IPS-11a (cell line): Measurements from ENCODE around the gene PRDM2.

Source experiments
- H3K4me3 ChIP-seq: one replicate; pipeline ENCODE4 v1.5.1; 2013; ENCODE audit warnings: low read depth, low read length, control low read depth

The PRDM2 gene

DNA sequence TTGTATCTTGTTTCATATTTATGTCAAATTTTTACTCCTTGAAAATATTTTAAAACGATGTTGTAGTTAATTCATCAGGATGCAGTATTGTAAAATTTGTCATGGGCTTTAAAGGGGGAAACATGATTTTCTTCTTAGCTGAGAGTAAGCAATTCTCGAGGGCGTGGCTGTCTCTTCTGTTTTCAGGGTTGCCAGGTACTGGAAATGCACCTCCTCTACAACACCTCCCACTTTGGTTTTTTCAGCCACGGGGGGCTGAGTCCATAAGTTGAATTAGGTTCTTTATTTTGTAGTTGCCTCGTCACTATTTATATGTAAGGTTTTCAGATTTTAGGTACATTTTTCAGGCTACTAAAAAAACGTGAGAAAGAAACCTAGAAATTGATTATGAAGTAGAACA, 64.0 kb downstream of the PRDM2 start:
- no peak overlapping the region for H3K4me3 ChIP-seq

DNA sequence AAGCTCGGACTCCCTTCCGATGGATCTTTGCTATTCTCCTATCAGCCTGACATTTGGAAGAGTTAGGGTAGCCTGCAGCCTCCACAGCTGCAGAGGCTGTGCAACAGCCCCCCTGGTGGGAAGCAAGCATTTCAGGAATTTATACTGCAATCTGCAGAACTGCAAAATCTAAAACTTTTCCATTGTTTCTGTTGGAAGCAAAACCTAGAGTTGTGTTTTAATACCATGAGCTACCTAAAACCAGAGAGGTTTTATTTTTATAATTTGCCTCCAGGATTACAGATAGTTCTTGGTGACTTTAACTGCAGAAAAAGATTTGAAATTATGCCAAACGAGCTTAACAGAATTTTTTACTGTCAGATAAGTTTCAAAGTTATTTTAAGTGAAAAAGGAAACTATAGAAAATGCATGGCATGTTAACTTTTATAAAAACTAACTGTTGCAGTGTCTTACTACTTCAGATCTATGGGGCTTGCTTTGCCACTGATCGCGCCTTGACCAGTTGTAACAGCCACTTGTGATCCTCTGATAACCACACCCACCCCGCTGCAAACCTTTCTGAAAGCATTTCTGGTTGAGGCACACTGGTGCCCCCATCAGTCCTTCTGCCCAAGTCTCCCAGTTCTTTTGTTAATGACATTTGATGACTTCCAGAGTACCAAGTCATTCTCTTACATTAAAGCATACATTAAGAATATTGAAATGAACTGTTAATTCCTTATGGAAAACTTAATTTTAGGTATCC, 64.8 kb downstream of the PRDM2 start:
- H3K4me3 ChIP-seq: no peak overlapping the region

DNA sequence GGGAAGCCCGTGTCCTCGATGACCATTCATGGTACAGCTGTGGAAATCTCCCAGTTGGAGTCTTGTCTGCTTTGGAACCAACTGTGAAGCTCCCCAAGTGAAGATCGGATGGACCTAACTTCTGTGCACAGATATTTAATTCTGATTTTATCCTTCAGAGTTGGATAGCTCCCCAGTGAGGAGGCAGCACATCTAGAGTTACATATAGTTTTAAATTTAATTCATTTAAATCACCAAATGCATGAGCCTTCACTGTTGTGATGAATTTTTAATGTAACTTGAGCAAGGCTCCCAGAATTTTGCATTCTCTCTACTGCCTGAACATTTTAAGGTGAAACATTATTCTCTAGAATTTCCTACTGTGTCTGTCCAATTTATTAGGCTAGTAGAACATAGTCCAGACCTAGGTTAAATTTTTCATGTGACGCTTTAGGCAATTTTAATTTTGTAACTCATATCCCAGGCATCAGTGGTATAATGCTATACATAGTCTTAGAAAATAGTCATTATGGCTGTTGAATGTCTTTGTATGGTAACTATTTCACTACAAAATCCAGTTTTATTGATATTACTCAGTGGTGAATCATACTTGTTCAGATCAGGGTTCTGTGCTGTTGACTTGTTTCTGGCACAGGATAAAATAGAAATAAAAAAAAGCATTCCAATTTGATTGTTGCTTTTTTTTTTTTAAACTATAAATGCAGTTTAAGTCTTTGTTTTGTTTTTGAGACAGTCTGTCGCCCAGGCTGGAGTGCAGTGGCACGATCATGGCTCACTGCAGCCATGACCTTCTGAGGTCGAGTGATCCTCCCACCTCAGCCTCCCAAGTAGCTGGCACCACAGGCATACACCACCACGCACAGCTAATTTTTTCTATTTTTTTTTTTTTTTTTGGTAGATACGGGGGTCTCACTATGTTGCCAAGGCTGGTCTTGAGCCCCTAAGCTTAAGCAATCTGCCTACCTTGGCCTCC, 66.9 kb downstream of the PRDM2 start:
- H3K4me3 ChIP-seq: no peak overlapping the region

- no peak overlapping the region for H3K4me3 ChIP-seq
Measured at GRCh38 chr1:13769212-13769611, 69.2 kb downstream of the PRDM2 start.

DNA sequence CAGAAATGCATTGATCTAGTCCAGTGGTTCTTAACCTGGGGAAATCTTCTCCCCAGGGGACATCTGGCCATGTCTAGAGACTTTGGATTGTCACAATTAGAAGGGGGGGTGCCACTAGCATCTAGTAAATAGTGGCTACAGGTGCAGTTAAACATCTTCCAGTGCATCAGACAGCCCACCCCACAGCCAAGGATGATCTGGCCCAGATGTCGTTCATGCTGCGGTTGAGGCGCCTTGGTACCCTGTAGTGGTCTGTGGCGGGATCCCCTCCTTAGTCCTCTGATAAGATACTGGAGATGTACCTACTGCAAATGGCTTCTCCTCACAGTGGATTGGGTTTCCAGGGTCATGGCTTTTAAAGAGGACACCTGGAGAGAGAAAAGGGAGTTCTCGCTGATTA, 69.8 kb downstream of the PRDM2 start:
- no peak overlapping the region for H3K4me3 ChIP-seq

DNA sequence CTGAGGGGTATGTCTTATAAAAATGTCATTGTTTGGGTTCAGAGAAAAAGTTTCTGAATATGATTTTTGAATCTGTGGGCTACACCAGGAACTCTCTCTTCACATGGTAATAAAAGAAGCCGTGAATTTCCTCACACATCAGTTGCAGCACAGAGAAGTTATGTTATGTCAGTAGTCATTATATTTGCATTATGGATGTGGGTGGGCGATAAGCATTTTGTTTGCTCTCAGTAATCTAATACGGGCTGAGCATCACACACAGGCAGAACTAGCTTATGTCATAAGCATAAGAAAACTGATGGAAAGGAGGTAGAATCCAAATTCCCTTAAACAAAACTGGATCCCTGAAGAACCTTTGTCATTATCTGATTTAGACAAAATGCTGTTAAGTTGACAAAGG, 70.8 kb downstream of the PRDM2 start:
- H3K4me3 ChIP-seq: no peak overlapping the region

- no peak overlapping the region for H3K4me3 ChIP-seq
Measured at GRCh38 chr1:13771745-13772144, 71.8 kb downstream of the PRDM2 start.

- H3K4me3 ChIP-seq: no peak overlapping the region
Measured at GRCh38 chr1:13772271-13772670, 72.3 kb downstream of the PRDM2 start.

- no peak overlapping the region for H3K4me3 ChIP-seq
Measured at GRCh38 chr1:13774121-13774520, 74.1 kb downstream of the PRDM2 start.

- no peak overlapping the region for H3K4me3 ChIP-seq
Measured at GRCh38 chr1:13775459-13775858, 75.5 kb downstream of the PRDM2 start.

DNA sequence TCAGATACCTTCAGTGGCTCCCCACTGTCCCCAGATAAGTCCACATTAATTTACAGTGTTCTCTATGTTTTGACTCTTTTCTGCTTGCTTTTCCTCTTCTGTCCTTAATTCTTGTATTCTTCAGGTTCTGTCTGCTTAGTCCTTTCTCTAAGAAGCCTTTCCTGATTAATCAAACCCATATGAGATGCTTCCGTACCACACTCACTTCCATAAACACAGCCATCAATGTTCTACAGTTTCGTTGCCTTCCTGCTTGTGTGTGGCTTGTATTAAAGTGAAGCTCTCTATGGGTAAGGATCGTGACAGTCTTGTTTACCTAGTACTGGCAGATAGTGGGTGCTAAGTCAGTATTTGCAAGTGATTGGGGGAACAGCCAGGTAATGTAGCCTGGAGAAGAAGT, 75.9 kb downstream of the PRDM2 start:
- no peak overlapping the region for H3K4me3 ChIP-seq

DNA sequence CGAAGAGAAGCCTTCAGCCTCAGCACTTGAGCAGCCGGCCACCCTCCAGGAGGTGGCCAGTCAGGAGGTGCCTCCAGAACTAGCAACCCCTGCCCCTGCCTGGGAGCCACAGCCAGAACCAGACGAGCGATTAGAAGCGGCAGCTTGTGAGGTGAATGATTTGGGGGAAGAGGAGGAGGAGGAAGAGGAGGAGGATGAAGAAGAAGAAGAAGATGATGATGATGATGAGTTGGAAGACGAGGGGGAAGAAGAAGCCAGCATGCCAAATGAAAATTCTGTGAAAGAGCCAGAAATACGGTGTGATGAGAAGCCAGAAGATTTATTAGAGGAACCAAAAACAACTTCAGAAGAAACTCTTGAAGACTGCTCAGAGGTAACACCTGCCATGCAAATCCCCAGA, 78.4 kb downstream of the PRDM2 start:
- no peak overlapping the region for H3K4me3 ChIP-seq

GRCh38 chr1:13779930-13780329, 79.9 kb downstream of the PRDM2 start:
- no peak overlapping the region for H3K4me3 ChIP-seq

DNA sequence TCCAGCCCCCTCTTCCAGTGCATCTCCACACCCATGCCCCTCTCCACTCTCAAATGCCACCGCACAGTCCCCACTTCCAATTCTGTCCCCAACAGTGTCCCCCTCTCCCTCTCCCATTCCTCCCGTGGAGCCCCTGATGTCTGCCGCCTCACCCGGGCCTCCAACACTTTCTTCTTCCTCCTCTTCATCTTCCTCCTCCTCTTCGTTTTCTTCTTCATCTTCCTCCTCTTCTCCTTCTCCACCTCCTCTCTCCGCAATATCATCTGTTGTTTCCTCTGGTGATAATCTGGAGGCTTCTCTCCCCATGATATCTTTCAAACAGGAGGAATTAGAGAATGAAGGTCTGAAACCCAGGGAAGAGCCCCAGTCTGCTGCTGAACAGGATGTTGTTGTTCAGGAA, 80.8 kb downstream of the PRDM2 start:
- no peak overlapping the region for H3K4me3 ChIP-seq

GRCh38 chr1:13781228-13781627, 81.2 kb downstream of the PRDM2 start:
- H3K4me3 ChIP-seq: no peak overlapping the region

- H3K4me3 ChIP-seq: no peak overlapping the region
Measured at GRCh38 chr1:13781907-13782633, 82.1 kb downstream of the PRDM2 start.

GRCh38 chr1:13782634-13783360, 82.8 kb downstream of the PRDM2 start:
- H3K4me3 ChIP-seq: no peak overlapping the region

- H3K4me3 ChIP-seq: no peak overlapping the region
Measured at GRCh38 chr1:13783551-13783950, 83.6 kb downstream of the PRDM2 start.

GRCh38 chr1:13784971-13785370, 85.0 kb downstream of the PRDM2 start:
- H3K4me3 ChIP-seq: no peak overlapping the region

- H3K4me3 ChIP-seq: no peak overlapping the region
Measured at GRCh38 chr1:13786541-13786940, 86.6 kb downstream of the PRDM2 start.

DNA sequence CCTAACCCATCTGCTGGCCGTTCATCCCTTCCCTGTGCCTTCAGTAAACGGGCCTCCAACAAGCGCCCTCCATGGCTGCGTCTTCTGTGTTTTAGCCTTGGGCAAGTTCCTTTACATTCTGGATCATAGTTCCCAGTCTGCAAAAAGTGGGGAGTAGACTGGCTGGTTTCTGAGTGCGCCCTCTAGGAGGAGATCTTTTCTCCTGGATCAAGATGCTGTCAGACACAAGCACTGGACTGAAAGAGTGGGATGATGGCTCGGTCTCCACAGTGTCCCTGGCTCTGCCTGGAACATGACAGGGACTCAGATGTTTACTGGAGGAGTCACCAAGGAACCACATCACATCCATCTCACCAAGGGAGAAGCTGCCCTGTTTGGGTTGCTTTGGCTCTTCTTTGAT, 88.8 kb downstream of the PRDM2 start:
- H3K4me3 ChIP-seq: no peak overlapping the region
